NCI-H146 treated with DMSO at 0.1 percent for 48 hours (cell line): Measurements from ENCODE around the gene ZFYVE27.

Experiments used
- DNase-seq: peaks from one replicate; lab custom pipeline; 2025; ENCODE audit not compliant: unreplicated experiment; lab: John Stamatoyannopoulos, UW

Gene ZFYVE27

DNA sequence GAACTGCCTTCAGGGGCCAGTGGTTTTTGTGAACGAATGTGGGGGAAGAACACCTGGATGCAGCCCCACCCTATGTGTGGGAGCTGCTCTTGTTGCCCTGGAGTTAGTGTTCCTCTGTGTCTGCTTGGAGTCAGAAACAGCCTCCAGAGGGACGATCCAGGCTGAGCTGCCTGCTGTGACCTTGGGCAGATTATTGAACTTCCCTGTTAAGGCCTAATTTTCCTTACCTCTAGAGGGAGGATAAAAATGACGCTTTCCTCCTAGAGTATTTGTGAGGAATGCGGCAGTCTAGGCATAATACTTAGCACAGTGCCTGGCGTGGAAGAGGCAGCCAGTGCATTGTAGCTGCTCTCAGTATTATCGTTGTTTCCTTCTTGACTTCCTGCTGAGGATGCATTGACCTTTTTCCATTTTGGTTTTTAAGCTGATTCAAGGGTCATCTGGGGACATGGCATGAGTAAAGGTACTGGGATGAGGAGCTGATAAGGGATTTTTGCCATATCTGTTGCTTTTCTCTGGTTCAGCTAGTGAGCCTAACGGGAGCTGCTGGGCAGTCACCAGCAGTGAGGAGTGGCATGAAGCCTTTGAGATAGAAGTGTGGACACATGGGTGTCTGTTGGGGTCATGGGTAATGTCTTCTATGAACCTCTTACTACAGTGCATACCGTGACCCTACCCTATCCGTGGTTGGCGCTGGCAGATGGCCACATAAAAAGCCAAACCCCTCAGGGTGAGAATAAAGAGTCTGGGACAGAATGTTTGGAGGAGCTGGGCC, 6.4 kb downstream of the ZFYVE27 start:
- DNase-seq, result no peak

DNA sequence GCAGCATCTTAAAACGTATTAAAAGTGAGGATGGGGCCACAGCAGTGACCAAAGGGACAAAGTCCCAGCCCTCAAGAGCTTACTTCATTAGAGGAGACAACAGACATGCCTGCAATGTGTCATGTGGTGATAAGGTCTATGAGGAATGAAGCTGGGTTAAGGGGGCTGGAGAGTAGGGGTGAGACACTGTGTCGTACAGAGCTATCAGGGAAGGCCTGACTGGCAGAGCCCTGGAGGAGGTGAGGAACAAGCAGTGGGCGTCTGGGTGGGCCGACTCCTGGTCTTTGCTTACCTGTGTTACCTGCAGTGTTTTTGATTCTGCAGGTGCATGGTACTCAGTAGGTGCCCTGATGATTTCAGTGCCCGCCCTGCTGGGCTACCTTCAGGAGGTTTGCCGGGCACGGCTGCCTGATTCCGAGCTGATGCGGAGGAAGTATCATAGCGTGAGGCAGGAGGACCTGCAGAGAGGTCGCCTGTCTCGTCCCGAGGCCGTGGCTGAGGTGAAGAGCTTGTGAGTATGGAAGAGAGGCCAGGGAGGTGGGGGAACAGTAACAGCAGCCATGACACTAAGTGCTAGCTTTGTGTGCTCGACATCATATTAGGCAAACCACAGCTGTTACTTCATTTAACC, 7.6 kb downstream of the ZFYVE27 start:
- DNase-seq, result no peak

DNA sequence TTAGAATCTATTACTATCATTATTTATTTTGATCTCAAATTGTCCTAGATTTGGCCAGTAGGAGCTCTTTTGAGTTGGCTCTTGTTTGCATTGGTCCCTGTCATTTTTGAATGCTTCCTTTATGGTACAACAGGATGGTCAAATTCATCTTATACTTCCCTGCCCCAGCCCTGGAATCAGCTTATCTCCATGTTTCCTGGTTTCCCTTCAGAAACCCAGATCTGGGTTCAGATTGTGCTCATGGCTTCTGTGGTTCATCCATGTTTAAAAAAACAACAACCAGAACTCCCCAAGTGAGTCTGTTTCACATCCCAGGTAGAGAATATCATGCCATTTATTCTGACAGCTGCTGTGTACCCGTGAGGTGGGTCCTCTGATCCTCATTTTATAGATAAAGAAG, 10.6 kb downstream of the ZFYVE27 start:
- DNase-seq, result no peak

DNA sequence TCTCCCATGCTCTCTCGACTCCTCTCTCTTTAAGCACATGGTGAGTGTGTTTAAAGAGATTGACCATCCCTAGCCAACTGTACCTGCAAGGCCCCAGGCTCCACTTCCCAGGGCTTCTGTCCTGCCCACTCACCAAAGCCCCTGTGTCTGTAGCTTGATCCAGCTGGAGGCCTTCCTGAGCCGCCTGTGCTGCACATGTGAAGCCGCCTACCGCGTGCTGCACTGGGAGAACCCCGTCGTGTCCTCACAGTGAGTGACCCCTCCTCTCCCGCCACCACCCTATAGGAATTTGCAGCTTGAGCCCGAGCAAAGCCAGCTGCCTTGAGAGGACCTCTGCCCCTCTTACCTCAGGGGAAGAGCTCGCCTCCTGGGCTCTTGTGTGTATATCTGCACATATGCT, 11.2 kb downstream of the ZFYVE27 start:
- DNase-seq, result no peak

DNA sequence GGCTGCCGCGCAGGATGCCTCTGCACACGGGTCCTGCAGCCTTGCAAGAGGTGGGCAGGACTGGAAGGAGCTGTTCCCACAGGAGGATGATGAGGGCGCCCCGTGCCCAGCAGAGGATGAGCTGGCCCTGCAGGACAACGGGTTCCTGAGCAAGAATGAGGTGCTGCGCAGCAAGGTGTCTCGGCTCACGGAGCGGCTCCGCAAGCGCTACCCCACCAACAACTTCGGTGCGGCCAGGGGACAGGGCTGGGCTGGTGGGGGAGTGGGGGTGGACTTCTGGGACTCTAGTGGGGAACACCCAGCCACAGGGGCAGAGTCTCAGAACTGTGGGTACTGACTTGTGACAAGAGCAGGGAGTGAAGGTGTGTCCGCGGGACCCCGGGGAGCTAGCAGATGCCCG, 16.0 kb downstream of the ZFYVE27 start:
- no peak for DNase-seq

DNA sequence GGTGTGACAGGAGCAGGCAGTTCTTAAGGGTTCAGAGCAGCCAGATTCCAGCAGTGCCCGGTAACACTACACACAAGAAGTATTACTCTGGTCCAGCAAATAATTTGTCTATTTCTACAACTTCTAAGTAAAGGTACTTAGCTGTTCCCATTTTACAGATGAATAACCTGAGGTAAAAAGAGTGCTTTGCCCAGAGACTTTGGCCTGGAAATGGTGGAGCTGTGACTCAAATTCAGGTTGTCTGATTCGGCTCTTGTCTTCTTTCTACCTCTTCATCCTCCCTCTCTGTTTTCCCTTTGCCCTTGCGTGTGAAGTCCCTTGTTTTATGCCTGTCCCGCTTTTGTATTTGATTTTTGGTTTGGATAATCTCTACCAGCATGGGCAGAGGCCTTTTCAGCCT, 17.8 kb downstream of the ZFYVE27 start:
- DNase-seq, result no peak

DNA sequence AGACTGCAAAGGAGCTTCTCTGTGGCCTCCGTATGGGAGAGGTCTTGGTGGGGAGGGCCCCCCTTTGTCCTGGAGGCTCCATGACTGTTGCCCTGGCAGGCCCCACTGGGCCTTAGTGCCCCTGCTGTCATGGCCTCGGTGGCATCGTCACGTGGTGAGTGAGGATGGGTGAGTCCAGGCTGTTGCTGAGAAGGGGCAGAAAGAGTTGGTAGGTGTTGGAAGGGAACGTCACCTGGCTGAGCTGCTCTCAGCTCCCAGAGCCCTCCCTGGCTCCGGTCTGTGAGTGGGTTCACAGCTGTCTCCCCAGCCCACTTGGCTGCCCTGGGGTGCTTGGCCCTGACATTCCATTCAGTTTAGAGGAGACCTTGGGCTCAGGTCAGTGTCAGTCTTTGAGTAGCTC, 18.8 kb downstream of the ZFYVE27 start:
- DNase-seq, result no peak

DNA sequence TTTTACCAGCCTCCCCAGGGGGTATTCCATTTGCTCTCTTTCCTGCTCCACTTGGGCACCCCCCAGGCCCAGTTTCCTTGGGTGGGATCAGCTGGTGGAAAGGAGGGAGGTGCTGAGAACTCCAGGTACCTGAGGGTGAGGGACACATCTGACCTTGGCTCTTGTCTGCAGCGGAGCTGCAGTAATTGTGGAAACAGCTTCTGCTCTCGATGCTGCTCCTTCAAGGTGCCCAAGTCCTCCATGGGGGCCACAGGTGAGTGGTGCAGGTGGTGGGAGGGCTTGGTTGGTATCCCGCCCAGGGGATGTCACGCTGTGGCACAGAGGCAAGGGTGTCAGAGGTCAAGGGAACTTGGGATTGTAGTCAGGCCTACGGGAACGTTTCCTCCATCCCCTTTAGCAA, 20.5 kb downstream of the ZFYVE27 start:
- DNase-seq, result no peak

DNA sequence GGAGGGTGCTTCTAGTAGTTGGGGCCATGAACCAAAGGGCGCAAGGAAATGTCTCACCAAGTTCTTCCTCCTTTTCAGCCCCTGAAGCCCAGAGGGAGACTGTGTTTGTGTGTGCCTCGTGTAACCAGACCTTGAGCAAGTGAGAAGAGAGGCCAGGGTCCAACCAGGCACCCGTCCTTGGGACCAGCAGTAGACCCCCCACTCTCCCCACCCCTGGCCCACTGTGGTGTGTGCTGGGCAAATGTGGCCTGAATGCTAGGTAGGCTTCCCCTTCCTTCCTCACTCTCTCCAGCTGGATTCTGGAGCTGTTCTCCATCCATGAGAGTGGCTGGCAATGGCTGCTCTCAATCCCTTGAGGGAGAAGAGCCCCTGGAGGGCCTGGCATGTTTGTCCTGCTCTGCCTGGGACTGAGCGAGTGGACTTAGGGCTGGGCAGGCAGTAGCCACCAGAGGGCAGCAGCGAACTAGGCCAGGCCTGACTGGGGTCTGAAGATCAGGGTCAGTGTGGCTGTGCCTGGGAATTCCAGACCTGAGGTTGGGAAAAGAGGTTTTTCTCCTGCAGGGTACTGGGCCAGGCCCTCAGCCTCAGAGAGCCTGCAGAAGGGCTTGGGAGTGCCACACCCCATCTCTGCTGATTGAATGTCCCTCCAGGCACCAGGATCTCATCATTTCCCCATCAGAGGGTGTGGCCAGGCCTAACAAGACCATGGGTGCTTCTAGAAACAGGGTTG, 22.4 kb downstream of the ZFYVE27 start:
- peak; percentile 33 for DNase-seq

DNA sequence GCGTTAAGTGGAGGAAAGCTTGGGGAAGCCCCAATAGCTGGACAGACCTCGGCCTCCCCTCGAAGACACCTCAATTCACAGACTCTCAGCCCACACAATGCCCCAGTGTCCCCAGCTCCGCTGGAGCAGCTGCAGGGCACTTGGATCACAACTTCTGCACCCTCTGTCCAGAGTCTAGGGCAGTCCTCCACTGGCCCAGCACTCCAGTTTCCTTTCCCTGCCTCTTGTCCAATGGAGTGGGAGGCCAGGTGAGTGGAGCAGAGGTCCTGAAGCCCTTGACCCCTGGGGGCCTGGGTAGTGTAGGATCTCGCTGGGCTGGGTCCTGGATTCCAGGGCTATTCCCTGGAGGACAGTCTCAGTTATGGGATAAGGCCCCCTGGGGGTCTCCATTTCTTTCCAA, 23.0 kb downstream of the ZFYVE27 start:
- DNase-seq, result no peak

DNA sequence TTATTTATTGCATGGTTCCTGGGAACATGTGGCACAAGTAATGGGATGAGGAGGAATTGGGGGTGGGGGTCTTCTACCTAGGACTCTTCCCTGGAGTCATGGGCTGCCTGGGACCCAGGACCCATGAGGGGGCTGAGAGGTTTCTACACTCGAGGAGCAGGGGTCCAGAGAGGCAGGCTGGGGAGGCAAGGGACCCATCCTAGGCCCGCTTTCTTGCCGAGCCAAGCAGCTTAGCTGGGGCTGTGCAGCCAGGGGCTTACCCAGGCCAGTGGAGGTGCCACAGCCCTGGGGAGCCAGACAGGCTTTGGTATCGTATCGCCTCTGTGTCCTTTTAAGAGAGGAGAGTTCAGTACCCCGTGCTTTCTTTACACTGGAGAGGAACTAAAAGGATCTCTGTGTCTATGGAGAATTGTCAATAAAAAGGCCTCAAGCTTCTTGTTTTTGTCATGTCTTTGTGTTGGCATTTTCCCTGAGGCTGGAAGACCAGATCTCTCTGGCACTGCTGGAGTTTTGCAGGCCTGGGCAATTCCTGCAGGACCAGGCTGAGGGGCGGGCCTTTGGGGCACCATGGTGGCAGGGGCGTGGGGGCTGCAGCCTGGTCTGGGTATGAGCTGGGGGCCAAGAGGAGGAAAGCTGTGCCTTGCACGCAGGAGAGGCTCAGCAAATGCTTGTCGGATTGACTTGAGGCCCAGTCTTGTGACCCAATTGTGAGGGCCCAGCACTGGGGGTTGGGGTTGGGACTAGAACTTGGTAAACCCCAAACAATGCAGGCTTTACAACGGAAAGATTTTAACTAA, 23.7 kb downstream of the ZFYVE27 start:
- no peak for DNase-seq

DNA sequence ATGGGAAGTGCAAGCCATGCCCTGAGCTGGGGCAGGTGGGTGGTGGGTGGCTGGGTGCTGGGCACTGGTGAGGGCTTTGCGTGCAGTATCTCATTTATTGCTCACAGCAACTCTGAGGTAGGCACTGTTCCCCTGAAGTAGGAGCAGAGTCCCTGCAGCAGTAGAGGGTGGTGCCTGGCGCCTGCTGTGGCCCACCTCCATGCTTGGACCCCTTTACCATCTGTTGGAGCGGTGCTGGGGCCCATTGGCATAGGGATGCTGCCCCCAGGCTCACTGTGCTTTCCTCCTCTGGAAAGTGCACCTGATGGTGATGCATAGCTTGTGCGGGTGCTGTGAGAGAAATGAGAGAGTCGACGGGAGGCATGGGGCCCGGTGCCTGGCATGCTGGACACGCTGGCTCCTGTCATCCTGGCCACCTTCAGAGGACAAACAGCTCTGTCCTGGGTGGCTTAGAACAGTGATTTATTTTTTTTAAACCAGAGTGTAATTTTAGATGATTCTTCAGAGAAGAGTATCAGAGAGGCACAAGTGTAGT, 24.5 kb downstream of the ZFYVE27 start:
- DNase-seq, result no peak

DNA sequence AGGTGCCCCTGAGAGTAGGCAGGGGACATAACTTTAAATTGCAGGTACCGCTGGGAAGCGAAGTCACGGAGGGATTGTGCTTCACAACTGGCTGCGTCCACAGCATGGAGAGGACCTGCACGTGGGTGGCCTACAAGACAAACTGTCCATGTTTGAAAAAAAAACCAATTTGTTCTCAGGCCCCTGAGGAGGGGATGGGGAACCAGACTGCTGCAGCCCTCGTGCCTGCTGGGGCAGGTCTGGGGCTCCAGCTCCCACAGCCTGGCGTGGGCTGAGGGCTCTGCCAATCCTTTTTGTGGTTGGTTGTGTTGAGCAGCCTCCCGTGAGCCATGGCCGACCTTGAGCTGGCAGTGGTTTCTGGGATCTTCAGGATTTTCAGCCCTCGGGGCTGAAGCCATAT, 25.1 kb downstream of the ZFYVE27 start:
- no peak for DNase-seq

DNA sequence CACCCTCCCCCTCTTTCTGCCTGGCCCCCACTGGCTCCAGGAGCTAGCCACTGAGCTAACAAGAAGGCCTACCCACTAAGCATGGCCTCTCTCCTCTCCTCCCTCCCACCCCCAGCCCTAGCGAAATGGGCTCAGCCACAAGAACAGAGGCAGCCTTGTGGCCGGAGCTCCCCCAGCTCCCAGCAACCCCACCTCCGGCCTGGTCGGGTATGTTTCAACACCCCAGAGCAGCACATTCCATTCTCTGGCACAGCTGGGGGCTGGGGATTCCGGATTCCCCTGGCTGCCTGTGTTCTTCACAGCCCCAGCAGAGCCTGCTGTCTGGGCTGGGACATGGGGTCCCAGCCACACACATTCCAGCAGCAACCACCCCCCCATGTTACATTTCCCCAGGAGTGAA, 25.9 kb downstream of the ZFYVE27 start:
- DNase-seq, result no peak

DNA sequence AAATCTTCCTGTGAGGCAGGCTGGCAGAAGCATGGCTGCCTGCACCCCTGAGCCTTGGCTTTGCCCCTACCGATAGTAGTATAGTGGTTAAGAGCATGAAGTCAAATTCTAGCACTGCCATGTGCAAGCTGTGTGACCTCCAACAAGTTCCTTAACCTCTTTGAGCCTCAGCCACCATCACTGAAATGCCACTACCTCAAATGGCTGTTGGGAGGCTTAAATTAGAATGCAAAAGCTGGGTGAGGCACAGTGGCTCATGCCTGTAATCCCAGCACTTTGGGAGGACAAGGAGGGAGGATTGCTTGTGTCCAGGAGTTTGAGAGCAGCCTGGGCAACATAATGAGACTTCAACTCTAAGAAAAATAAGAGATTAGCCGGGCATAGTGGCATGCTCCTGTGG, 26.5 kb downstream of the ZFYVE27 start:
- no peak for DNase-seq

DNA sequence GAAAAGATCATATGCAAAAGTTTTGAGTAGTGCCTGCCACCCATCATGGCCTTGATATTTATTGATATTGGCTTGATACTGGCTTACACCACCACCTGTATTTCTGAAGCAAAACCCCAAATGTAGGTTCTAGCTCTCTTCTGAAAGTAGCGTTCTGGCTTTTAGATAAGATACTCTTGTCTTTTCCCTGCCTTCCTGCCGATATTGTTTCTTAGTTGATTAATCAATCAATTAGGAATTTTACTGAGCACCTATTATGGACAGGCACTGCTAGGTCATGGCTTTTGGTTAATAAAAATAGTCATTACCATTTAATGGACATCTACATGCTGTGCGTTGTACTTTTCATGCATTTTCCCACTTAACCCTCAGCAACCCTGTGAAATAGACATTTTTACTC, 27.0 kb downstream of the ZFYVE27 start:
- DNase-seq, result no peak

DNA sequence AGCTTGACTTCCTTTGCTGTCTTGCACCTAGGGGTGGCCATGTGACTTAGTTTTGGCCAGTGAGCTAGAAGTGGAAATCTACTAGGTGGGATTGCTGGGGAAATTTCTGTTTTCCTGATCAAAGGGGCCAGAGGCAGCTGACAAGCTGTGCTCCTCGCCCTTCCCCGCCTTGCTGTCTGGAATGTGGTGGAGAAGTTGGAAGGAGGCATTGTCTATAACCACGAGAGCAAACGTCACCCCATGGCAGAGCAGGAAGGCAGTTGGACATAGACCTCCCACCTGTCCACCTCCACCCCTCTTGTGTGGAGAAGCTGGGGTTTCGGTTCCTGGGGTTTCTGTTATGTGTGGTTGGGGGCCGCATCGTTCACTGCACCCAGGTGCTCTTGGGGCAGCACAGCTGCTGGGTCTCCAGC, 27.6 kb downstream of the ZFYVE27 start:
- peak; percentile 3 for DNase-seq

DNA sequence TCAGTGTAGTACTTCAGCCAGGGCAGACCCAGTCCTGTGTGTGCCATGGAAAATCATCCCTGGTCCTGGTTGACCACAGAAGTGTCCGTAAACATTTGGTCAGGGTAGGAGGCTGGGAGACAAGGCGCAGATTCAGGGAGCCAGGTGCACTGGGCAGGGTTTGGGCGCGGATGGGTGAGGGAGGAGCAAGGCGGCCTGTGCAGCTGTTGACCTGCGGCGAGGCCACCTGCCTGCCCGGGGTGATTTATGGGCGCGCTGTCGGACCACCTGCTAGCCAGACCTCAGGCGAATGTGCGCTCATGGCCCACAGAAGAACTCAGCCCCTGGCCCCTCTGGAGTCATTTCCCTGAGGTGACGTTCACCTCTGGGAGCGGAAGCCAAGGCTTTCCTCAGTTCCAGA, 28.3 kb downstream of the ZFYVE27 start:
- peak; percentile 90 for DNase-seq

DNA sequence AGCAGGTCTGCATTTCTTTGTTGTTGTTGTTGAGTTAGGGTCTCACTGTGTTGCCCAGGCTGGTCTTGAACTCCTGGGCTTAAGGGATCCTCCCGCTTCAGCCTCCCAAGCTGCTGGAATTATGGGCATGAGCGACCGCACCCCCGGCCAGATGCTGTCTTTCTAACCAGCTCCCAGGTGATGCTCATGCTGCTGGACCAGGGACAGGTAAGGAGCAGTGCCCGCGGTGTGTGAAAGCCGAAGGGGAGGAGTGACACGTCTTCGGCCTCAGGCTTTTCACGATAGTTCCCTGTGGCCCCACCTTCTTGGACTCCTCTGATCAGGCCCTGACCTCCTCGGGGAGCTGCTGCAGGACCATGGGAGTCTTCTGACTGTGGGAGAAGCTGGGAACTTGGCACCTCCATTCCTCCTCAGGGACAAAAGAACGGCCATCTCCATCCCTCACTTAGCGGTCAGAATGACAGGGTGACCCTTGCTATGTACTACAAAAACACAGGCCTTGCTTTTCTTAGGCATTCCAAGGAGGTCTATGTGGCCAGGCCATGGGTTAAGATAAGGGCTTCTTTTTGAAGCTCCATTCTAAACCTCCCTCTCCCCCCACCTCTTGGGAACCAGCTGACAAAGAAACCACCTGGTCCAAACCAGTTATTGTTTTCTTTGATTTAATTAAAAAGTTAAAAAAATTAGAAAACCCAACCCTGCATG, 29.3 kb downstream of the ZFYVE27 start:
- no peak for DNase-seq
